GM19467 (cell line): ENCODE measurements around the gene NOP9.
"Not testable (repeated sequence)": the region's sequence is repeated elsewhere in the genome, so short reads cannot be mapped to it uniquely, and the experiment has no call there.

Experiments
- ATAC-seq: cut with Tn5 transposase; IDR thresholded peaks from one replicate; pipeline ENCODE4 v1.9.1; 2021; ENCODE audit warnings: mild to moderate bottlenecking, moderate library complexity; ENCODE audit not compliant: unreplicated experiment

Gene NOP9

DNA sequence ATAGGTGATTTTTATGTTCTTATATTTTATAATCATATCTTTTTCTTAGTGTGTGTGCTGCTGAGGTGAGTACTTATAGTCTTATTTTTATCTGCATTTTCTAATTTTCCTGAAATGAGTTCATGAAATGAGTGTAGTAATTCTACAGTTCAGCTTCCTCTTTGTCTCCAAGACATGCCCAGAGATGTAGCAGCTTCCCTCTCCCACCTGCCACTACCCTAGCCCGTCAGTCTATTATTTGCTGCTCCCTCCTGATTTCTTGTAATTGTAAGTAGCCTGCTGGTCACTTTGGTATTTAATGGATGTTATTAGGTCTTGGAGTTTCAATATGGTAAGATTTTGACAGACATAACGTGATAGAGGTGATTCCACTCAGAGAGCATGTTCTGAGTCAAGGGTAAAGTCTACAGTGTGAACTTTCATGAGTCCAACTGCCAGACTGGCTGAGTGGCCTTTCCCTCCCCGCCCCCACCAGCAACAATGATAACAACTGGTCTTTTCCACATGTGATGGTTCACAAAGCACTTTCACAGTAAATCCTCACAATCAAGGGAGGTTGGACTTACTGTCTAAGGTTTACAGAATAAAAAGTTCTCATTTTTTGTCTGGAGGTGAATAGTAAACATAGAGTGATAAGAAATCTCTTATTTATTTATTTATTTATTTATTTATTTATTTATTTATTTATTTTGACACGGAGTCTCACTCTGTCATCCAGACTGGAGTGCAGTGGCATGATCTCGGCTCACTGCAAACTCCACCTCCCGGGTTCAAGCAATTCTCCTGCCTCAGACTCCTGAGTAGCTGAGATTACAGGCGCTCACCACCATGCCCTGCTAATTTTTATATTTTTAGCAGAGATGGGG, 44.4 kb downstream of the NOP9 start:
- ATAC-seq: no peak

DNA sequence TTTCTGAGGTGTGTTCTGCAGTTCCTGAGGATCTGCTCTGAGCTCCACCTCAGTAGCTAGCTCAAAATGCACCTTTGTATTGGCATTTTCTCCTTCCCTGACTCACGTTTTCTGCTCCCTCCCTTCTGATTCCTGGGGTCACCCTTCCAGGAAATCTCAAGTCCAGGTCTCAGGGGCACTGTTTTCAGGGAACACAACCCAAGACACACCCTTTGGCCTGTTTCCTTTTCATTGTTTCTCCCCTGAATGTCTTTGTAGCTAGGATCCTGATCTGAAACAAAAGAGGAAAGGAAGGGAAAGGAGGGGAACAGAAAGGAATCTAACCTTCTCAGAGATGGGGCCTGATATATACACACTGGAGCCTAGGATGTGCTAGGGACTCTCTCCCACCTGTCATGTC, 47.5 kb downstream of the NOP9 start:
- ATAC-seq: no peak

DNA sequence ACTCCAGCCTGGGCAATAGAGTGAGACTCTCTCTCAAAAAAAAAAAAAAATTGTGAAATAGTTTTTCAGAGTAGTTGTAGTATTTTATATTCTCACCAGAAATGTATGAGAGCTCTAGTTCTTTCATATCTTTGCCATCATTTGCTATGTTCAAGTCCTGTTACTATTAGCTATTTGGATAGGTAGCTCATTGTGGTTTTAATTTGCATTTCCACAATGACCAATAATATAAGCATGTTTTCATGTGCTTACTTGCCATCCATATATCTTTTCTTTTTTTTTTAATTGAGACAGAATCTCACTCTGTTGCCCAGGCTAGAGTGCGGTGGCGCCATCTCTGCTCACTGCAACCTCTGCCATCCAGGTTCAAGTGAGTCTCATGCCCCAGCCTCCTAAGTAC, 48.5 kb downstream of the NOP9 start:
- no peak for ATAC-seq

DNA sequence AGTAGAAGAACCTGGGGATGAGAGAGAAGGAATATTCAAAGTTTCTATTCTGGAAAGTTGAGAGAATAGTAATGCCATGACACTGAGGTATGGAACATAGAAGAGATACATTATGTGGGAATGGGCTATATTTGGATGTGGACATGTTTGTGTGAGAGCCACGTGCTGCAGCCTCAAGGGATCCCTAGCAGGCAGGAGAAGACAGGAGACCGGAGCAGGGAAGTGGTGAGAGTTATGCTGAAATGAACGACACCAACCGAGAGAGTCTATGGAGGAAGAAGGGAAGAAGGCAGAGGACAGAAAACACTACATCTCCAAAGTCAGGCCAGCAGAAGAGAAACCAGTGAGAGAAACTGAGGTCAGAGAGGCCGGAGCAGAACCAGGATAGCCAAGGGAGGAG, 50.1 kb downstream of the NOP9 start:
- no peak for ATAC-seq

DNA sequence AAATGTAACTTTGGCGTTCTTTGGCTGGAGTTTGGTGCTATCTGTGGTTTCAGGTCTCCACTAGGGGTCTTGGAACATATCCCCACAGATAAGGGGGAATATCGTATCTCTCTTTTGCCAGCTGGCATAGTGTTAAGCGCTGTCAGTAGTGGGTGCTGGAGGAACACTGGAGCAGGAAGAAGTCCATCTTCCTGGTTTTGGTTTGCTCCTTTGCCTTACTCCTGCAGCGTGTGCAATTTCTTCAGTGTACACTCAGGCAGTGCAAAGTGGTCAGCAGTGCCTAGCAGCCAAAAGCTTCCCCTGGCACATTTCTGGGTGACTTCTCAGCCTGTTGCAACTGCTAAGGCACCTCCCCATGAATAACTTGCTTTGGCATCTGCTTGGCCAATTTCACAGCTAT, 51.9 kb downstream of the NOP9 start:
- ATAC-seq: no peak

DNA sequence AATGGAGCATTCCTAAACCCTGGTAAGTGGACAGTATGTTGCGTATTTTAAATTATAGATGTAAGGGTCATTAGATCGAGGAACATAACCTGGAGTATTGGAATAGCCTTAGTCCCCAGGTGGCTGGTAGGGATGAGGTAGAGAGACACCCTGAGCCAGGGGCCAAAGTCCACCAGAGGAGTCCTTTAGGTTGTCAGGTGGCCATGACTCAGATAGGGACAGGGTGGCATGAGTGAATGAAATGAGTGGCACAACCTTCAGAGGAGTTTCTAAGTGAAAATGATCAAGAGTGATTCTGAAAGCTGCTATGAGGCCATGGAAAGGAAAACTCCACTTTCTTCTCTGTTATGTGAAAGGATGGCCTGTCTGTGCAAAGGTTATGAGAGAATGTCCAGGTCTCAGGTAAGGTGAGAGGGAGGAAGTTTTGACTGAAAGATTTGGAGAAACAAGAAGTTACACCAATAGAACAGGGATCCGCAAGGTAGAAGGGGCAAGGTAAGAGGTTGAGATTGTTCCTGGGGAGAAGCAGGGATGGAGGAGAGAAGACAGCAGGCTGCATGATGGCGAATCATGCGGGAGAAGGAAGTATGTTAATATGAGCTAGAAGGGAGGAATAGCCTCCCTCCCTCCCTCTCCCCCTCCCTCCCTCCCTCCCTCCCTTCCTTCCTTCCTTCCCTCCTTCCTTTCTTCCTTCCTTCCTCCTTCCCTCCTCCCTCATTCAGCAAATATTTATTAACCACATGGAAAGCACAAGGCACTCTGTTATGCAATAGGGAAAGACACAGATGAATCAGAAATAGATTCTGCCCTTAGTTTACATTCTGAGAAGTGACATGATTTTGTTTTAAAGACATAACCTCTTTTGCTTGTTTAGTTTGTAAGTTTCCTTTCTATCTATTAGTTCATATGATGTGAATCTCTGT, 54.2 kb downstream of the NOP9 start:
- ATAC-seq: no peak

DNA sequence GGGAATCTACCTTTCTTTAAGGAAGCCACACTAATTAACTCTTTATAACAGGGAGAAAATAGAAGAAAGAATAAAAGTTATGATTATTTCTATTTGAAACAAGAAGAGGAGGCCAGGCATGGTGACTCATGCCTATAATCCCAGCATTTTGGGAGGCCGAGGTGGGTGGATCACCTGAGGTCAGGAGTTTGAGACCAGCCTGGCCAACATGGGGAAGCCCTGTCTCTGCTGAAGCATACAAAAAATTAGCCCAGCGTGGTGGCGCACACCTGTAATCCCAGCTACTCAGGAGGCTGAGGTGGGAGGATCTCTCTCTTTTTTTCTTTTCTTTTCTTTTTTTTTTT, 54.8 kb downstream of the NOP9 start:
- ATAC-seq: not testable (repeated sequence)

DNA sequence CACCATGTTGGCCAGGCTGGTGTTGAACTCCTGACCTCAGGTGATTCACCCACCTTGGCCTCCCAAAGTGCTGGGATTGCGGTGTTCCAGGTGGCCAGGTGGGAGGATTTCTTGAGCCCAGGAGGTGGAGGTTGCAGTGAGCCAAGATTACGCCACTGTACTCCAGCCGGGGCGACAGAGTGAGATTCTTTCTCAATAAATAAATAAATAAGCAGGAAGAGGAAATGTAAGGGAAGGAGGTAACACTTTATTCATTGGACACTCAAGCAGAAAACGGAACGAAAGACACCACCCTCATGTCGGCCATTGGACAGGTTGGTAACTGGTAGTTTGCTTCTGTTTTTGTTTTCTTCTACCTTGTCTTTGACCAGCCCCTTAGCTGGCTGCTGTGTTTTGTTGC, 55.4 kb downstream of the NOP9 start:
- no peak for ATAC-seq

DNA sequence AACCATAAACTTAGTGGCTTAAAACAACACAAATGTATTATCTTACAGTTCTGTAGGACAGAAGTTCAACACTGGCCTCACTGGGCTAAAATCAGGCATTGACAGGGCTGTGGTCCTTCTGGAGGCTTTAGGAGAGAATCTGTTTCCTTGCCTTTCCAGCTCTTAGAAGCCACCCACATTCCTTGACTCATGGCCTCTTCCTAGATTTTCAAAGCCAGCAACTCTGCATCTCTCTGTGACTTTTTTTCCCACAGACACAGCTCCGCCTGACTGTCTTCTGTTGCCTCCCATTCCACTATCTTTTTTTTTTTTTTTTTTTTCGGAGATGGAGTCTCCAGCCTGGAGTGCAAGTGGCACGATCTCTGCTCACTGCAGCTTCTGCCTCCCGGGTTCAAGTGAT, 56.6 kb downstream of the NOP9 start:
- no peak for ATAC-seq
